ENCODE measurements around the gene MEIS1. TPM values are rescaled to one million over a fixed set of nuclear protein-coding genes. Genes with fewer than 3 reads are reported as not detected.
A peak's percentile ranks its signal among the peaks of the same experiment; 100 is the strongest.

The MEIS1 gene
- total RNA-seq, 1 experiment from 2014 or later, result 0.66 TPM

GRCh38 chr2:66426244-66427111, 8.4 kb upstream of the MEIS1 start:
- no peak overlapping the region for H2BK12ac ChIP-seq (ENCODE audit: insufficient read length, low read depth, low read length)
- Mint-ChIP-seq H3K4me1 (peaks cover 20 to 39% of the 10 kb centered on the region in 2 experiments), H3K27ac (no peak overlapping the region), H3K9me3 (peaks cover 0 to 3% of the 10 kb centered on the region in 2 experiments; a peak in 2 of 5 replicates), H3K36me3 (ENCODE audit: insufficient read depth in 1 of 3, low read depth in 3 of 3) (no peaks in the 10 kb centered on the region), H3K4me3 (peak overlapping the region; percentile 72 to 90), H3K27me3 (ENCODE audit: low read depth) (peaks cover 94% of the 10 kb centered on the region)
- H3K9ac ChIP-seq (ENCODE audit: extremely low read depth, insufficient read length, low read length), result no peak overlapping the region
- H4K8ac ChIP-seq (replicated peaks; ENCODE audit: insufficient read length, low read depth, low read length), result no peak overlapping the region
- no peaks in the 10 kb centered on the region for H3K79me1 ChIP-seq (ENCODE audit: insufficient read depth, low read depth, low read length, poor library complexity, severe bottlenecking)
- H3K79me2 ChIP-seq (ENCODE audit: insufficient read depth, low read length), result no peaks in the 10 kb centered on the region
- H3K27ac ChIP-seq (ENCODE audit: insufficient read length, low read depth, low read length), result no peak overlapping the region
- no peaks in the 10 kb centered on the region for H4K20me1 ChIP-seq (ENCODE audit: control insufficient read depth, insufficient read depth, insufficient read length)
- WGBS (ENCODE audit: extremely low coverage, insufficient read length, low lambda C conversion rate), result no CpG with 5 or more reads among the region's 60 CpGs
- peak; percentile 59 for DNase-seq
- H2AK5ac ChIP-seq (ENCODE audit: insufficient read length, low read length), result no peak overlapping the region
- H3K27me3 ChIP-seq (ENCODE audit: insufficient read depth, low read length), result peaks cover 48% of the 10 kb centered on the region
- H3K14ac ChIP-seq (ENCODE audit: insufficient read depth, low read length), result no peak overlapping the region
- no peak overlapping the region for H4K5ac ChIP-seq (ENCODE audit: insufficient read length, low read depth, low read length)
- no peak for TF ChIP-seq CTCF (conservative IDR thresholded peaks at IDR 0.05)
- H4K91ac ChIP-seq (ENCODE audit: insufficient read length, low read depth, low read length), result no peak overlapping the region
- H3K4me2 ChIP-seq (ENCODE audit: insufficient read depth, insufficient read length, low read length), result peak overlapping the region; percentile 54
- H2BK15ac ChIP-seq (ENCODE audit: low read depth, low read length), result no peak overlapping the region
- H3K18ac ChIP-seq (ENCODE audit: insufficient read length, low read depth, low read length), result no peak overlapping the region
- no peak overlapping the region for H2AFZ ChIP-seq (ENCODE audit: low read length)
- no peak overlapping the region for H2BK5ac ChIP-seq (ENCODE audit: insufficient read length, low read length)
- peaks cover 3% of the 10 kb centered on the region; the same call in 1 of the 2 replicates for H3K4me1 ChIP-seq (ENCODE audit: insufficient read depth, low read length)
- no peak overlapping the region for H3K4ac ChIP-seq (ENCODE audit: low read depth, low read length)
- H3K23me2 ChIP-seq (ENCODE audit: insufficient read length, low read depth, low read length, poor library complexity, severe bottlenecking), result peaks cover 15% of the 10 kb centered on the region
- no peak overlapping the region for H3K23ac ChIP-seq (ENCODE audit: insufficient read length, low read depth, low read length)
- no peak overlapping the region for H2BK120ac ChIP-seq (ENCODE audit: low read depth, low read length, poor library complexity, severe bottlenecking)
- no peaks in the 10 kb centered on the region for H3K9me3 ChIP-seq (ENCODE audit: control insufficient read depth, low read depth, low read length)
- H2BK20ac ChIP-seq (ENCODE audit: low read depth, low read length, poor library complexity, severe bottlenecking), result no peak overlapping the region
- H3K56ac ChIP-seq (ENCODE audit: insufficient read length, low read depth, low read length), result no peak overlapping the region
- no peak overlapping the region for H3T11ph ChIP-seq (ENCODE audit: low read length)

Measured in H9 (cell line).